HL-60/S4 treated with retinoic acid at 250 ng/mL for 4 days and 3 days (cell line): ENCODE measurements around the gene HSPG2.
"Not testable (repeated sequence)": the region's sequence is repeated elsewhere in the genome, so short reads cannot be mapped to it uniquely, and the experiment has no call there.

Experiments used
- in situ Hi-C: fragments of 300-500 bp; cut with MboI; formaldehyde crosslinking; loops from 2 replicates; pipeline ENCODE4 v1.7.0; 2022; ENCODE audit warnings: low sequenced_read_pairs

HSPG2 gene

GRCh38 chr1:21830792-21831453 lies 106.2 kb downstream of the HSPG2 start:
- in situ Hi-C loops: no loop called here

GRCh38 chr1:21829294-21829693 lies 107.8 kb downstream of the HSPG2 start:
- in situ Hi-C loops: no loop called here

- in situ Hi-C loops: no loop called here
These were observed 108.5 kb downstream of the HSPG2 start for GRCh38 chr1:21828506-21829210.

GRCh38 chr1:21828075-21828474 lies 109.0 kb downstream of the HSPG2 start:
- in situ Hi-C loops: no loop called here

- in situ Hi-C loops: no loop called here
These were observed 109.9 kb downstream of the HSPG2 start for GRCh38 chr1:21827141-21827679.

- in situ Hi-C loops: not testable (repeated sequence)
These were observed 110.4 kb downstream of the HSPG2 start for GRCh38 chr1:21826694-21827093.

GRCh38 chr1:21825393-21825792 lies 111.7 kb downstream of the HSPG2 start:
- in situ Hi-C loops: no loop called here

GRCh38 chr1:21824926-21825325 lies 112.2 kb downstream of the HSPG2 start:
- in situ Hi-C loops: no loop called here

- in situ Hi-C loops: no loop called here
These were observed 113.0 kb downstream of the HSPG2 start for GRCh38 chr1:21823980-21824702.

- in situ Hi-C loops: no loop called here
These were observed 113.7 kb downstream of the HSPG2 start for GRCh38 chr1:21823206-21823979.

GRCh38 chr1:21822349-21822748 lies 114.8 kb downstream of the HSPG2 start:
- in situ Hi-C loops: no loop called here

GRCh38 chr1:21821385-21822019 lies 115.6 kb downstream of the HSPG2 start:
- in situ Hi-C loops: no loop called here

GRCh38 chr1:21820597-21821232 lies 116.4 kb downstream of the HSPG2 start:
- in situ Hi-C loops: no loop called here

GRCh38 chr1:21818656-21819055 lies 118.5 kb downstream of the HSPG2 start:
- in situ Hi-C loops: no loop called here

- in situ Hi-C loops: no loop called here
These were observed 120.4 kb downstream of the HSPG2 start for GRCh38 chr1:21816602-21817302.

- in situ Hi-C loops: no loop called here
These were observed 121.3 kb downstream of the HSPG2 start for GRCh38 chr1:21815724-21816321.

GRCh38 chr1:21814981-21815582 lies 122.0 kb downstream of the HSPG2 start:
- in situ Hi-C loops: no loop called here

GRCh38 chr1:21814241-21814918 lies 122.7 kb downstream of the HSPG2 start:
- in situ Hi-C loops: no loop called here
